Cerebellar nuclear complex (tissue), 1 donor: ENCODE measurements around the gene PSMD12.

Source experiments
- DNase-seq, 2 experiments: peaks; one replicate each; lab custom pipeline; 2025; lab: John Stamatoyannopoulos, UW

PSMD12 gene

GRCh38 chr17:67386965-67387551 lies 20.7 kb upstream of the PSMD12 start:
- DNase-seq, result no peak

- no peak for DNase-seq
Observed at GRCh38 chr17:67385122-67385988, 19.0 kb upstream of the PSMD12 start.

- no peak for DNase-seq
Observed at GRCh38 chr17:67381929-67382257, 15.5 kb upstream of the PSMD12 start.

GRCh38 chr17:67379251-67379630 lies 12.9 kb upstream of the PSMD12 start:
- DNase-seq, result no peak

- DNase-seq, result peak in 1 of 2 experiments; percentile 30
Observed at GRCh38 chr17:67378454-67379250, 12.3 kb upstream of the PSMD12 start.

GRCh38 chr17:67377488-67378453 lies 11.4 kb upstream of the PSMD12 start:
- DNase-seq, result no peak

GRCh38 chr17:67376737-67377487 lies 10.5 kb upstream of the PSMD12 start, which contains the start of gene PITPNC1:
PITPNC1 (plus strand) TSS chr17:67377281.
- peak in 1 of 2 experiments; percentile 76 for DNase-seq

GRCh38 chr17:67376415-67376736 lies 10.0 kb upstream of the PSMD12 start:
- no peak for DNase-seq

- no peak for DNase-seq
Observed at GRCh38 chr17:67375716-67376115, 9.3 kb upstream of the PSMD12 start.

GRCh38 chr17:67375054-67375427 lies 8.7 kb upstream of the PSMD12 start:
- no peak for DNase-seq

- DNase-seq, result peak in 1 of 2 experiments; percentile 55
Observed at GRCh38 chr17:67374329-67375053, 8.1 kb upstream of the PSMD12 start.

- DNase-seq, result no peak
Observed at GRCh38 chr17:67372751-67373150, 6.4 kb upstream of the PSMD12 start.

GRCh38 chr17:67369676-67370075 lies 3.3 kb upstream of the PSMD12 start:
- no peak for DNase-seq

GRCh38 chr17:67365738-67366192 lies 612 bp downstream of the PSMD12 start:
- DNase-seq, result no peak

GRCh38 chr17:67364847-67365737 lies 1.3 kb downstream of the PSMD12 start:
- no peak for DNase-seq

GRCh38 chr17:67362173-67362572 lies 4.2 kb downstream of the PSMD12 start:
- DNase-seq, result no peak

GRCh38 chr17:67360880-67361279 lies 5.5 kb downstream of the PSMD12 start:
- no peak for DNase-seq

- no peak for DNase-seq
Observed at GRCh38 chr17:67359960-67360791, 6.2 kb downstream of the PSMD12 start.
